GM21381 (cell line): Measurements from ENCODE around the gene TM9SF2.
"Not testable (repeated sequence)": the region's sequence is repeated elsewhere in the genome, so short reads cannot be mapped to it uniquely, and the experiment has no call there.

Experiments
- ATAC-seq: cut with Tn5 transposase; IDR thresholded peaks from one replicate; pipeline ENCODE4 v1.9.1; 2021; ENCODE audit warnings: mild to moderate bottlenecking, moderate library complexity; ENCODE audit not compliant: unreplicated experiment

Gene TM9SF2, protein sequence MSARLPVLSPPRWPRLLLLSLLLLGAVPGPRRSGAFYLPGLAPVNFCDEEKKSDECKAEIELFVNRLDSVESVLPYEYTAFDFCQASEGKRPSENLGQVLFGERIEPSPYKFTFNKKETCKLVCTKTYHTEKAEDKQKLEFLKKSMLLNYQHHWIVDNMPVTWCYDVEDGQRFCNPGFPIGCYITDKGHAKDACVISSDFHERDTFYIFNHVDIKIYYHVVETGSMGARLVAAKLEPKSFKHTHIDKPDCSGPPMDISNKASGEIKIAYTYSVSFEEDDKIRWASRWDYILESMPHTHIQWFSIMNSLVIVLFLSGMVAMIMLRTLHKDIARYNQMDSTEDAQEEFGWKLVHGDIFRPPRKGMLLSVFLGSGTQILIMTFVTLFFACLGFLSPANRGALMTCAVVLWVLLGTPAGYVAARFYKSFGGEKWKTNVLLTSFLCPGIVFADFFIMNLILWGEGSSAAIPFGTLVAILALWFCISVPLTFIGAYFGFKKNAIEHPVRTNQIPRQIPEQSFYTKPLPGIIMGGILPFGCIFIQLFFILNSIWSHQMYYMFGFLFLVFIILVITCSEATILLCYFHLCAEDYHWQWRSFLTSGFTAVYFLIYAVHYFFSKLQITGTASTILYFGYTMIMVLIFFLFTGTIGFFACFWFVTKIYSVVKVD

GRCh38 chr13:99501184-99501847 is at the start of gene TM9SF2:
Gene TM9SF2, plus strand, starts transcription at chr13:99501472. Its CDS starts 135 bp downstream, at chr13:99501607.
- ATAC-seq, result peak; percentile 47

DNA sequence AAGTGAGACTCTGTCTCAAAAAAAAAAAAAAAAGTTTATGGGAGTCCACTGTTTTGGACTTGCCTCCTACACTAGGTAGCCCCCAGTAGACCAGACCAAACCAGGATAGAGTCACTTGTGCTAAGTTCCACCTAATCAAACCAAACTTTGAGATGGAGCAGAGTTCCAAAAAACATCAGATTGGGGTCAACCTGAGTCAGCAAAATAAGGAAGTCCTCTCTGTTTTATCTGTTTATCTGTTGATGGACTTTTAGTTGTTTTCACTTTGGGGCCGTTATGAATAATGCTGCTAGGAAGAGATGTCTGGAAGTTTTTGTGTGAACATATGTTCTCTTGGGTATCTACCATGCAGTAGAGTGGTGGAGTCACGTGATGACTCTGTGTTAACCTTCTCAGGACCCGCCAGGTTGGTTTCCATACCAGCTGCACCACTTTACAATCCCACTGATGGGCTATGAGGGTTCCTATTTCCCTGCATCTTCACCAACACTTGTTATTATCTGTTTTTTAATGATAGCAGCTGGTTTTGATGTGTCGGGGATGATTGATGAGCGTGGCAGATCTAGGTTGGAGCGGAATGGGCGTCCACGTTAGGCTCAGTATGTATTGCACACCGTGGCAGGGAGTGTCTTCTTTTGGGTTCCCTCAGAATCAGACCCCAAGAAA is 46.6 kb upstream of the TM9SF2 start:
- no peak for ATAC-seq

DNA sequence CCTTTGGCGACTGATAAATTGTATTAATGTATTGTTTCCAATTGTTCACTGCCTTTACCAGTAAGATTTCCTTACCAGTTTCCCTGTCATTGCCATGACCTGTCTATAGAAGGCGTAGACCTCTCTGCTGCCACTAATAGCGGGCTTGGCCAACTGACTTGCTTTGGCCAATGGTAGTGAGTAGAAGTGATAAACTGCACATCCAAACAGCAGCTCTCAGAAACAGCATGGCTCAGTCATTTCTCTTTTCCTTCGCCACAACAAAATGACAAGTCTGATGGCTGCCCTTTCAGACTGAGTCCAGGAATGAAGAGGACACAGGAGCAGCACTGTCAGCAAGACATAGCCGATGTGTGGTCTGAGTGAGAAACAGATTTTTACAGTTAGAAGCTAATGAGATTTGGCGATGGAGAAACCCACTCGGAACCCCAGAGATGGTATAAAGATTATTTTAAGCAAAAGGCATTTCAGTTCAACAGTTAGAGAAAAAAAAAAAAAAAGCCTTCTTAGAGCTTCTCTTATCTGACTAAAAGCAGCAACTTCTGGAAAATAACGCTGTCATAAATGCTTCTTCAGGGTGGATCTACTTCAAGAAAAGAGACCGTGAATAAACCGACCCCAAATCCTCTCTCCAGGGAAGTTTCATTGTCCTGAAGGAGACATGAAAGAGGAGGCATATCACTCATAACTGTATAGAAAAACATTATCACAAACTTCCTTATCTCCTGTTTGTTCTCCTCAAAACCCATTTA is 42.0 kb upstream of the TM9SF2 start:
- ATAC-seq, result no peak

DNA sequence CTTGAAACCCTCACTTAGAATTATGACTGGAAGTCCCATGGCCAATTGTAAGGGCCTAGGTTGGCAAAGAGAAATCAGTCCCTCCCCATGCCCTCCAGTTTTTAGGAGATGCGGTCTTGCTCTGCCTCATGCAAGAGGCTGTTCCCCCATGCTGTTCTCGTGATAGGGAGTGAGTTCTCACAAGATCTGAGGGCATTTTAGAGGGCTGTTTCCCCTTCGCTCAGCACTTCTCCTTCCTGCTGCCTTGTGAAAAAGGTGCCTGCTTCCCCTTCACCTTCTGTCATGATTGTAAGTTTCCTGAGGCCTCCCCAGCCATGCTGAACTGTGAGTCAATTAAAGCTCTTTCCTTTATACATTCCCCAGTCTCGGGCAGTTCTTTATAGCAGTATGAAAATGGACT is 40.5 kb upstream of the TM9SF2 start:
- ATAC-seq, result not testable (repeated sequence)

- ATAC-seq, result no peak
Measured at GRCh38 chr13:99463646-99464397, 37.5 kb upstream of the TM9SF2 start.

DNA sequence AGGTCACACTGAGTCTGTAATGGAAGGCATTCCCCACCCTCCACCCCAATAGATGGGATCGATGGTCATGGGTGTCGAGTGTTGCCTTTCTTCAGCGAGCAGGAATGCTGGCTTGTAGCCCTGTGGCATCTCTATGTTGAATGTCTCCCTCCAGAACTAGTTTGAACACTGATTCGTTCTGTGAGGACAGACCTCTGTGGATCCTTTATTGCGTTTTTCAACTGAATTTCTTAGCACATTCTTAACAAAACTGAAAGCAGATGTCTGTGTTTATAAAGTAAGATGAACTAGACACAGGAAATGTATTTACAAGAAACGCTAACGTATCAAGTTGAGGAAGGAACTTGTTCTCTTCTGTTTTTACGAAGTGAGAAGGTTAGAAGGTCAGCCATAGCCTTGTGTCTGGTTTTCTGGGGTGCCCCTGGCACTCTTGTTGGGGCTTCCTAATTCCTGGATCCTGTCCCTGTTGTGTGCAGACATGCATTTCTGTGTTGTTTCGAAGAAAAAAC is 36.8 kb upstream of the TM9SF2 start:
- no peak for ATAC-seq

- ATAC-seq, result no peak
Measured at GRCh38 chr13:99465454-99465853, 35.8 kb upstream of the TM9SF2 start.

DNA sequence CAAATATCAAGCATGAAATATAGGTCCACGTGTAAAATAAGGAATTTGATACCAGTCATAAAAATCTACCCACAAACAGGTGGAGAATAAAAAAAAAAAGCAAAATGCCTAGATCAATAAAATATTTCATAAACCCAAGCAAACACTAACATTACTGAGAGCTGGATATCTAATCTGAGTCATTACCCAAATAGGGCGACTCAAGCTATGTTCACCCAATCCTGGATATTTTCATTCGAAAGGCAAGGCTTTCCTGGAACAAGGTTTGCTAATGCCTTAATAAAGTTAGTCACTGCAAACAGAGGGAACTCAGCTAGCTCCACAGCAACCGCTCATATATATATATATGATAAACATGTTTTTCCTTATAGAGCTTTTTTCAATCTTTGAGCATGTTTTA is 33.5 kb upstream of the TM9SF2 start:
- no peak for ATAC-seq

DNA sequence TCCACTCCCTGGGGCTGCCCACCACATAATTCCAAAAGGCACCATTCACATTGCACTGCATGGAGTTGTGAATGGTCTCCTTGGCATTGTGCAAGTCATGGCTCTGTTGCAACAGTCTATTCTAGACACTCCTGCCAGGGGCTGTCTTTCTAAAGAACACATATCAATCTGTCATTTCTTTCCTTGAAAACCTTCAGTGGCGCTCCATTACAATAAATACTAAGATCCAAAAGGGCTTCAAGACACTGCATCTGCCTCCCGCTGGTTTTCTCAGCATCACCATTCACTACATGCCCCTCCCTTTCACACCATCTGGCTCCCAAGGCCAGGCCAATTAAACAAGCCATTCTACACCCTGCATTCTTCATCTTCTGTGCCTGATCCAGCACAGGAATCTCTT is 32.2 kb upstream of the TM9SF2 start:
- no peak for ATAC-seq

DNA sequence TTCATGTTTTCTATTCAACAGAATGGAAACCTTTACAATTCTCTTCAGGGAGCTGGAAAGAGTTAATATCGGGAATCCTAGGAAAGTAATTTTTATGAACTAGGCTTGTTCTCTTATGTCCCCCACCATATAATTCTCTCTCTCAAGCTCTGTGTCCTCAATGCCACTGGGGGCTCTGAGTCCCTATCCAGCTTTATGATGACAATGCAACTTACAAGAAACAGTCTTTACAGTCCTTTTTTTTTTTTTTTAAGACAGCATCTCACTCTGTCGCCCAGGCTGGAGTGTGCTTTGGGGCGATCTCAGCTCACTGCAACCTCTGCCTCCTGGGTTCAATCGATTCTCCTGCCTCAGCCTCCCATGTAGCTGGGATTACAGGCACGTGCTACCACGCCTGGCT is 31.2 kb upstream of the TM9SF2 start:
- no peak for ATAC-seq

DNA sequence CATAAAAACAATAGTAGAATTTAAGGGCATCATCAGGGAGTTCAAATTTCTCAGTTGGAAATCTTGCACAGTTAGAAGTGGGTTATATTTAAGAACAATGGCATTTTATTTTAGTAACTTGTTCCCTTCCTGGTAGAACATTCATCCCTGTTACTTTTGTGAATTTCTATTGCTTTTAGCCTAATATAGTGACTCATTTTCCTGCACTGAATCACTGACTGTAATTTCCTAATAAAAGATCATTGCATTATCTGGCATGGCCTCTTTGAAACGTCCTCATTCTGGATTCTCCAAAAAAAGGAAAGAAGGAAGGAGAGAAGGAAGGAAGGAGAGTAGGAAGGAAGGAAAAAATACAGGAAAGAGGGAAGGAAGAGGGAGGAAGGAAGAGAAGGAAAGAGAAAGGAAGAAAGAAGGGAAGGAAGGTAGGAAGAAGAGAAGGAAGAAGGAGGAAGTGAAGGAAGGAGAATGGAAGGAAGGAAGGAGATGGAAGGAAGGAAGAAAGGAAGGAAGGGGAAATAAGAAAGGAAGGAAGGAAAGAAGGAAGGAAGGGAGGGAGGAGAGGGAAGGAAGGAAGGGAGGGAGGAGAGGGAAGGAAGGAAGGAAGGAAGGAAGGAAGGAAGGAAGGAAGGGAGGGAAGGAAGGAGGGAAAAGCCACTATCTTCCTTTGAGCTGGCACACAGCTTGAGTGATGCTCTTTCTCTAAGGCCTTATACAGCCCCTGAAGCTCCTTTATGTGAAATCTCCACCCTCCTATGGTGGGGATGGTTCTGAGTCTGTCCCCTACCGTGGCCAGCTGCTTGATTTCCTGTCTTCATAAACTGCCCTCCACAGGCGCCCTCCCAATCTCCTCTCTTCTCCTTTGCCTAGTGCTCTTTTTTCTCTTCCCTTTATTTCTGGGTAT is 29.8 kb upstream of the TM9SF2 start:
- ATAC-seq, result no peak

- ATAC-seq, result no peak
Measured at GRCh38 chr13:99472122-99472440, 29.2 kb upstream of the TM9SF2 start.

GRCh38 chr13:99473515-99473914 is 27.8 kb upstream of the TM9SF2 start:
- ATAC-seq, result no peak

DNA sequence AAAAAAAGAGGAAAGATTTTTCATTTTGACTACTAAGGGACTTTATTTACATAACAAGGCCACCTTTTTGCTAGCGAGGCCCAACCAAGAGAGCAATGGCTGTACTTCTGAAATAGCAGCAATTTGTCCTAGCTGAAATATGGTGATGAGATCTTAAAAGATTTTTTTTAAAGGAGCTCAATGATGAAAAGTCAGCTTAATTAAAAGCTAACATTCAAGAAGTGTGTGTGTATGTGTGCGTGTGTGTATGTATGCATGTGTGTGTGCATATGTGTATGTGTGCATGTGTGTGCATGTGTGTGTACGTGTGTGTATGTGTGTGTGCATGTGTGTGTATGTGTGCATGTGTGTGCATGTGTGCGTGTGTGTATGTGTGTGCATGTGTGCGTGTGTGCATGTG is 24.6 kb upstream of the TM9SF2 start:
- ATAC-seq, result no peak

GRCh38 chr13:99477493-99477892 is 23.8 kb upstream of the TM9SF2 start:
- ATAC-seq, result no peak

DNA sequence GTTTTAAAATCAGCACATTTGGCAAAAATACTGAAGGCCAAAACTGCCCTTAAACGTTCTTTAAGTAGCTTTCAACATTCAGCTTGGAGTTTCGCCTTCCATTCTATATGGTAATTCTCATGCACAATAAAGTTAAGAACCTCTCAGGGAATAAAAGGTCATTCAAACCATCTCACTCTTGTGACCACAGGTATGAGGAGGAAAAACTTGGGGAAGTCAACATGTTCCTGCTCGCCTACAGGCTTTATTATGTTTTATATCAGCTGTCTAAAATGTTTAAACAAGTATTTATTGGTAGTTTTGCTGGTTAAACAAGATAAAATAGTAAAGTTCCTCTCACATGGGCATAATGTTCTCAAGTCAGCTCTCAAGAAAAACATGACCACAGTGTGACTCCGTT is 19.9 kb upstream of the TM9SF2 start:
- no peak for ATAC-seq

GRCh38 chr13:99484473-99484872 is 16.8 kb upstream of the TM9SF2 start:
- ATAC-seq, result no peak

GRCh38 chr13:99486996-99487395 is 14.3 kb upstream of the TM9SF2 start:
- no peak for ATAC-seq

DNA sequence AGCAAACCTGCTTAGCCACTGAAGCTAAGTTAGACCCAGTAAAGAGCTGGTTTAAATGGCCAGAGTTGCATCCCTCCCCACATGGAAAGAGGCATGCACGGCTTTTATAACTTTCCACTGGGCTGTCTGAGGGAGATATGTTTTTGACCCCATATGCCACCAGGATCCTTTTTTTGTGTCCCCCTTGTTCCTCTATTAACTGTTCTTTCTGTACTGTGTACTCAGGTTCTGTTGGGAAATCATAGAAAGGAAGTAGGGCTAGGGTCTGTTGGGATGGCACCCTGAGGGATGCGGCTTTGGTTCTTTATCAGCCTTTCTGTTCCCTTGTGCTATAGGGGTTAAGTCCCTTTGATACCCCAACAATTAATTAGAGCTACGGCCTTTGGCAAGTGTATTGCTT is 12.2 kb upstream of the TM9SF2 start:
- no peak for ATAC-seq
